ENCODE data around the gene SEMA6B.

- TF ChIP-seq CTCF (IDR thresholded peaks at IDR 0.05) (no peak), POLR2A (IDR thresholded peaks at IDR 0.05) (no peak)
Measured at GRCh38 chr19:4531562-4532165, 27.8 kb downstream of the SEMA6B start.

Measured in stomach (tissue), 4 donors.